Activated naive CD8-positive, alpha-beta T cell treated with anti-CD3 and anti-CD28 coated beads for 36 hours (primary cell): Measurements from ENCODE around the gene ZNF579. TPM values are rescaled to one million over a fixed set of nuclear protein-coding genes. Genes with fewer than 3 reads are reported as not detected.

Experiments used
- DNase-seq: peaks from one replicate; pipeline ENCODE4 v3.0.0; 2021
- H3K27ac Mint-ChIP-seq: one replicate; pipeline ENCODE4 v1.8.0; 2022; ENCODE audit warnings: mild to moderate bottlenecking, moderate library complexity, mixed read lengths
- H3K27me3 Mint-ChIP-seq: one replicate; pipeline ENCODE4 v1.8.0; 2022; ENCODE audit warnings: mild to moderate bottlenecking, mixed read lengths
- H3K36me3 Mint-ChIP-seq: one replicate; pipeline ENCODE4 v1.8.0; 2021; ENCODE audit warnings: mild to moderate bottlenecking, mixed read lengths
- H3K4me1 Mint-ChIP-seq: one replicate; pipeline ENCODE4 v1.8.0; 2021; ENCODE audit warnings: mixed read lengths
- H3K4me3 Mint-ChIP-seq: one replicate; pipeline ENCODE4 v1.8.0; 2022; ENCODE audit warnings: mild to moderate bottlenecking, moderate library complexity, mixed read lengths
- H3K9me3 Mint-ChIP-seq: one replicate; pipeline ENCODE4 v1.8.0; 2022; ENCODE audit warnings: mixed read lengths
- total RNA-seq, 2 experiments: library from RNA; stranded (reverse); gene quantifications; one replicate each; pipeline ENCODE4 v1.2.3, GENCODE V29; 2021

ZNF579 gene, protein sequence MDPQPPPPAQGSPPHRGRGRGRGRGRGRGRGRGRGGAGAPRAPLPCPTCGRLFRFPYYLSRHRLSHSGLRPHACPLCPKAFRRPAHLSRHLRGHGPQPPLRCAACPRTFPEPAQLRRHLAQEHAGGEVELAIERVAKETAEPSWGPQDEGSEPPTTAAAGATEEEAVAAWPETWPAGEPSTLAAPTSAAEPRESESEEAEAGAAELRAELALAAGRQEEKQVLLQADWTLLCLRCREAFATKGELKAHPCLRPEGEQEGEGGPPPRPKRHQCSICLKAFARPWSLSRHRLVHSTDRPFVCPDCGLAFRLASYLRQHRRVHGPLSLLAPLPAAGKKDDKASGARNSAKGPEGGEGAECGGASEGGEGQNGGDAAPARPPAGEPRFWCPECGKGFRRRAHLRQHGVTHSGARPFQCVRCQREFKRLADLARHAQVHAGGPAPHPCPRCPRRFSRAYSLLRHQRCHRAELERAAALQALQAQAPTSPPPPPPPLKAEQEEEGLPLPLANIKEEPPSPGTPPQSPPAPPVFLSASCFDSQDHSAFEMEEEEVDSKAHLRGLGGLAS
- total RNA-seq = 1 to 10 TPM; 5.5 to 6.1 TPM

DNA sequence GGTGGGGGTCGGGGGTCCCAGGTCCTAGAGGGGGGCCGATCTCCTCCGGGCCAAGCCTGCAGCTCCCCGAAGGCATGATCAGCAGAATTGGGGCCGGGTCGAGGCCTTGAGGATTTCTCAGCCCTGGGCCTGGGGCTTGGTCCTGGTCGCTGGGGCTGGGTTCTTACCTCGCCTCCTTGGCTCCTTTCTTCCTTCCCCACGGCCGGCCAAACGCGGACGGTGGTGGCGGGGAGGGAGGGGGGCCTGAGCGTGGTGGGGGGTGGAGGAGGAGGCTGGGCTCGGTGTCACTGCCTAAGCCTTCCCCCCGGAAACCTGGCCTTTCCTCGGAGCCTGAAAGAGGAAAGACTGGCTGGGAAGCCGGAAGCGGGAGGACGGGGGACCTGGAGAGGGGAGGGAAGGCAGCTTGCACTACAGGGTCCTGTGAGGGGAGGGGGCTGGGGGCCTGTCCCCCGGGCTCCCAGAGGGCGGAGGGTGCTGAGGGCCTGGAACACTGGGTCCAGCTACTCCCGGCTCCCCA, at the start of gene ZNF579:
TSS of gene ZNF579 (minus strand) at position 221 of the 517 bp plus-strand sequence. CDS start 1,209 bp downstream, outside the sequence.
- DNase-seq = peak; percentile 83
- peaks cover 20% of the 10 kb centered on the region for H3K36me3 Mint-ChIP-seq
- no peaks in the 10 kb centered on the region for H3K27me3 Mint-ChIP-seq
- H3K27ac Mint-ChIP-seq = peak within 1 kb of the TSS; percentile 72
- H3K4me3 Mint-ChIP-seq = peak within 1 kb of the TSS; percentile 84
- H3K9me3 Mint-ChIP-seq = no peaks in the 10 kb centered on the region
- H3K4me1 Mint-ChIP-seq = peaks cover 21% of the 10 kb centered on the region

DNA sequence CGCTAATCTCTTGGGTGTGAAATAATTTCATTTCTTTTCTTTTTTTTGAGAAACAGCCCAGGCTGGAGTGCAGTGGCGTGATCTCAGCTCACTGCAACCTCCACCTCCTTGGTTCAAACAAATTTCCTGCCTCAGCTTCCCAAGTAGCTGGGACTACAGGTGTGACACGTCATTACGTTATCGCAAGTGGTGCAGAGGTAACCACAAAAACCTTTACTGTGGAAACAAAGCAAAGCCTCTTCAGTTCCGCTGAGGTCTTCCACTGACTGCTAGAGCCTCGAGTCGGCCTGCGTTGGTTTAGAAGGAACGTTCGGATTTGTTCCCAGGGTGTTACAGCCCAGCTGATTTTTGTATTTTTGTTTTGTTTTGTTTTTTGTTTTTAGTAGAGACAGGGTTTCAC, 45.7 kb upstream of the ZNF579 start:
- Mint-ChIP-seq H3K9me3 (no peaks in the 10 kb centered on the region), H3K36me3 (peaks cover 2% of the 10 kb centered on the region), H3K27me3 (peaks cover 9% of the 10 kb centered on the region), H3K27ac (peak overlapping the region; percentile 78), H3K4me1 (peaks cover 30% of the 10 kb centered on the region), H3K4me3 (peak overlapping the region; percentile 53)
- DNase-seq = peak; percentile 65

- no peaks in the 10 kb centered on the region for H3K9me3 Mint-ChIP-seq
- H3K4me3 Mint-ChIP-seq = peak overlapping the region; percentile 95
- peaks cover 9% of the 10 kb centered on the region for H3K27me3 Mint-ChIP-seq
- H3K27ac Mint-ChIP-seq = no peak overlapping the region
- no peak for DNase-seq
- peaks cover 12% of the 10 kb centered on the region for H3K36me3 Mint-ChIP-seq
- peaks cover 43% of the 10 kb centered on the region for H3K4me1 Mint-ChIP-seq
Observed at GRCh38 chr19:55625004-55625326, 44.3 kb upstream of the ZNF579 start.

- DNase-seq = peak; percentile 91
- Mint-ChIP-seq H3K27ac (peak within 1 kb of the TSS; percentile 97), H3K27me3 (peaks cover 9% of the 10 kb centered on the region), H3K9me3 (no peaks in the 10 kb centered on the region), H3K4me1 (peaks cover 47% of the 10 kb centered on the region), H3K36me3 (peaks cover 17% of the 10 kb centered on the region), H3K4me3 (peak within 1 kb of the TSS; percentile 95)
Observed at GRCh38 chr19:55624109-55625003, 43.7 kb upstream of the ZNF579 start, which contains the start of gene ZNF784. Gene ZNF784 (minus strand): TSS chr19:55624566. CDS start chr19:55624561, 5 bp downstream.

GRCh38 chr19:55623561-55623960, 42.9 kb upstream of the ZNF579 start:
- peak overlapping the region; percentile 95 for H3K4me3 Mint-ChIP-seq
- no peaks in the 10 kb centered on the region for H3K9me3 Mint-ChIP-seq
- H3K4me1 Mint-ChIP-seq = peaks cover 49% of the 10 kb centered on the region
- H3K27me3 Mint-ChIP-seq = peaks cover 9% of the 10 kb centered on the region
- peaks cover 17% of the 10 kb centered on the region for H3K36me3 Mint-ChIP-seq
- no peak overlapping the region for H3K27ac Mint-ChIP-seq
- DNase-seq = no peak

DNA sequence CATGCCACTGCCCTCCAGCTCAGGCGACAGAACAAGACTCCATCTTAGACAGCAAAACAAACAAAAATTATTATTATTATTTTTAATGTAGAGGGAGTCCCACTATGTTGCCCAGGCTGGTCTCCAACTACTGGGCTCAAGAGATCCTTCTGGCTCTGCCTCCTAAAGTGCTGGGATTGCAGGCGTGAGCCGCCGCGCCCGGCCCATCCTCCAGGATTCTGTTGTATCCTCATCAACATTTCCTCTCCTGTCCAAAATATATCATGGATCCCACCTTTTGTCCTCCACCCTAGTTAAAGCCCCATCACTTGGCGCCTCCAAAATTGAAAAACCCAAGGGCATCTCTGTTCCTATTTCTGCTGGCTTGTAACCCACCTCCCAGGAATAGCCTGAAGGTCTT, 42.5 kb upstream of the ZNF579 start:
- H3K4me3 Mint-ChIP-seq = no peak overlapping the region
- H3K4me1 Mint-ChIP-seq = peaks cover 49% of the 10 kb centered on the region
- H3K9me3 Mint-ChIP-seq = no peaks in the 10 kb centered on the region
- H3K27ac Mint-ChIP-seq = no peak overlapping the region
- H3K36me3 Mint-ChIP-seq = peaks cover 17% of the 10 kb centered on the region
- DNase-seq = no peak
- peaks cover 9% of the 10 kb centered on the region for H3K27me3 Mint-ChIP-seq

GRCh38 chr19:55622242-55622969, 41.8 kb upstream of the ZNF579 start:
- no peak overlapping the region for H3K4me3 Mint-ChIP-seq
- H3K4me1 Mint-ChIP-seq = peaks cover 49% of the 10 kb centered on the region
- H3K9me3 Mint-ChIP-seq = no peaks in the 10 kb centered on the region
- peaks cover 6% of the 10 kb centered on the region for H3K27me3 Mint-ChIP-seq
- peaks cover 17% of the 10 kb centered on the region for H3K36me3 Mint-ChIP-seq
- H3K27ac Mint-ChIP-seq = no peak overlapping the region
- DNase-seq = no peak

DNA sequence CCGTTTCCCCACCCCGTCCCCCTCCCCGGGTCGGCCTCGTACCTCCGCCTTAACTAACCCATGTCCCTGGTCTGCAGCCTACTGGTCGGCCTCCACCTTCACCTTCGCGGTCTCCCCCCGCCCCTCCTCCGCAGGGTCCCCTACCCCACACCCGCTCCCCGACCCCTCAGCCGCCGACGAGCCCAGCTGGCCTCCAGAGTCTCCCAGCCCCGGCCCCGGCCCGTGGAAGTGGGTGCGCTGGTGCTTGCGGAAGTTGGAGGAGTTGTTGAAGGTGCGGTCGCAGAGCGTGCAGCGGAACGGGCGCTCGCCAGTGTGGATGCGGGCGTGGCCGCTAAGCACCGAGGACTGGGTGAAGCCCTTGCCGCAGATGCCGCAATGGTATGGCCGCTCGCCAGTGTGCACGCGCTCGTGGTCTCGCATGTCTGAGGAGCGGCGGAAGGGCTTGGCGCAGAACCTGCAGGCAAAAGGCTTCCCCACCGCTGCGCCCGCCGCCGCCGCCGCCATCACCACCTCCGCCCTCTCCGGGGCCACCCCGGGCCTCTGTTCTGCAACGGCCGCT, 41.1 kb upstream of the ZNF579 start:
- H3K27ac Mint-ChIP-seq = no peak overlapping the region
- H3K27me3 Mint-ChIP-seq = peaks cover 1% of the 10 kb centered on the region
- H3K4me3 Mint-ChIP-seq = no peak overlapping the region
- H3K36me3 Mint-ChIP-seq = peaks cover 19% of the 10 kb centered on the region
- DNase-seq = no peak
- no peaks in the 10 kb centered on the region for H3K9me3 Mint-ChIP-seq
- peaks cover 44% of the 10 kb centered on the region for H3K4me1 Mint-ChIP-seq

DNA sequence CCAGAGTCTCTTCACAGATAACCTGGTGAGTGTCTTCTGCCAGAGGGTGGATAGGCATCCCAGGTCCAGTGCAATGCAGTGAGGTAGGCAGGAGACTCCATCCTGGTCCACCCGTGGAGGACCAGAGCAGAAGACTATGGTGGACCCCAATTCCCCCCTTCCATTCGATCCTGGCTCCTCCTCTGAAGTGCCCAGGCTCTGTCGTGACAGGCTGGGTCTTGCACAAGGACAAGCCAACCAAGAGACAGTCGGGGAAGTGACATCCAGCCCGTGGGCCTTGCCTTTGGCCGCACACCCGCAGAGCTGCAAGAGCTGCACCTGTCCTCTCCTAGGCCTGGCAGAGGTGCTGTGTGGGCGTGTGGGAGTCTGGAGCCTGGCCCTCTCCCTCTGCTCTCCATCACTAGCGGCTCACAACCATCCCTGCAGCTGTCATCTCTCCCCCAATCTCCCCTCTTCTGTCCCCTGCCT, 40.6 kb upstream of the ZNF579 start:
- Mint-ChIP-seq H3K36me3 (peaks cover 21% of the 10 kb centered on the region), H3K4me1 (peaks cover 38% of the 10 kb centered on the region), H3K4me3 (no peak overlapping the region), H3K9me3 (no peaks in the 10 kb centered on the region), H3K27me3 (no peaks in the 10 kb centered on the region), H3K27ac (peak overlapping the region; percentile 78)
- no peak for DNase-seq

GRCh38 chr19:55620410-55621204, 40.0 kb upstream of the ZNF579 start:
- peaks cover 37% of the 10 kb centered on the region for H3K4me1 Mint-ChIP-seq
- H3K27me3 Mint-ChIP-seq = no peaks in the 10 kb centered on the region
- H3K36me3 Mint-ChIP-seq = peaks cover 21% of the 10 kb centered on the region
- DNase-seq = peak; percentile 61
- H3K9me3 Mint-ChIP-seq = no peaks in the 10 kb centered on the region
- H3K27ac Mint-ChIP-seq = peak overlapping the region; percentile 78
- H3K4me3 Mint-ChIP-seq = peak overlapping the region; percentile 35

DNA sequence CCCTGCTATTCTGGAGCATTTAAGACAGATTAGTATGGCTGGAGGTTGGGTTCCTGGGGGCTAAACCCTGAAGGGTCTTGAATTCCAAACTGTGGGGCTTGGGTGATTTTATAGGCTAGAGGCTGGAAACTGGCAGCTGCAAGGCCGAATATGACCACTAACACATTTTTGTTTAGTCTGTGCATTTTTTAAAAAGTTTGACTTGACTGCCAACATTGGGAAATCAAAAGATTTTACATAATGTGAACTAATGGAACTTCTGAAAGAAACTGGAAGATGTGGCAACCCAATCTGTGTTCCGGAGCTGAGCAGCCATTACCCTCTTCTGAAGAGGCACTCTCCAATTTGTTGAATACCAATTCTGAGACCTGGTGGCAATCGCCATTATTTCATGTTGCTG, 38.6 kb upstream of the ZNF579 start:
- no peaks in the 10 kb centered on the region for H3K9me3 Mint-ChIP-seq
- H3K4me3 Mint-ChIP-seq = no peak overlapping the region
- H3K27ac Mint-ChIP-seq = no peak overlapping the region
- H3K27me3 Mint-ChIP-seq = no peaks in the 10 kb centered on the region
- peaks cover 30% of the 10 kb centered on the region for H3K4me1 Mint-ChIP-seq
- DNase-seq = no peak
- peaks cover 22% of the 10 kb centered on the region for H3K36me3 Mint-ChIP-seq

GRCh38 chr19:55618426-55618825, 37.8 kb upstream of the ZNF579 start:
- no peak for DNase-seq
- peaks cover 20% of the 10 kb centered on the region for H3K36me3 Mint-ChIP-seq
- H3K4me3 Mint-ChIP-seq = no peak overlapping the region
- H3K27me3 Mint-ChIP-seq = no peaks in the 10 kb centered on the region
- peaks cover 23% of the 10 kb centered on the region for H3K4me1 Mint-ChIP-seq
- no peaks in the 10 kb centered on the region for H3K9me3 Mint-ChIP-seq
- H3K27ac Mint-ChIP-seq = peak overlapping the region; percentile 50

GRCh38 chr19:55617426-55617825, 36.8 kb upstream of the ZNF579 start:
- no peaks in the 10 kb centered on the region for H3K27me3 Mint-ChIP-seq
- H3K27ac Mint-ChIP-seq = no peak overlapping the region
- no peaks in the 10 kb centered on the region for H3K9me3 Mint-ChIP-seq
- no peak for DNase-seq
- no peak overlapping the region for H3K4me3 Mint-ChIP-seq
- peaks cover 20% of the 10 kb centered on the region for H3K4me1 Mint-ChIP-seq
- H3K36me3 Mint-ChIP-seq = peaks cover 23% of the 10 kb centered on the region
